H1 (cell line): Measurements from ENCODE around the gene DDI1. TPM values are rescaled to one million over a fixed set of nuclear protein-coding genes. Genes with fewer than 3 reads are reported as not detected.

Source experiments
- CHD1 ChIP-seq: IDR thresholded peaks from 2 replicates; pipeline ENCODE4 v1.6.1; 2012; ENCODE audit warnings: low read depth, low read length, improper control_type of control experiment
- JUN ChIP-seq: IDR thresholded peaks from 2 replicates; pipeline ENCODE4 v1.6.1; 2011; ENCODE audit warnings: low read depth, mild to moderate bottlenecking, improper control_type of control experiment, low read length
- RXRA ChIP-seq: IDR thresholded peaks from 2 replicates; pipeline ENCODE4 v1.6.1; 2011; ENCODE audit warnings: low read depth, mild to moderate bottlenecking, low read length, moderate library complexity; ENCODE audit not compliant: insufficient read depth
- SRF ChIP-seq: IDR thresholded peaks from 2 replicates; pipeline ENCODE4 v1.6.1; 2011; ENCODE audit warnings: mild to moderate bottlenecking, low read depth, low read length, moderate library complexity
- polyA plus RNA-seq, 7 experiments: library from polyadenylated mRNA; depleted of rRNA in 3 of 7; stranded (reverse) in 5 of 7; unstranded in 2 of 7; fragments of >200 nt in 5 of 7; fragments of 200-250 nt in 2 of 7; gene quantifications; 1 replicate in 5 of 7; 2 replicates in 1 of 7; 4 replicates in 1 of 7; pipeline versions ENCODE4 v1.2.1 to v1.2.3, GENCODE V29; 2011 to 2013; ENCODE audit warnings: missing spikeins in 2 of 7, mixed read lengths in 2 of 7
- total RNA-seq: library from RNA; stranded (reverse); fragmentation: NEBNext Ultra II Directional; extraction: Animal tissue kit (Norgen Biotek cat#: 25700); gene quantifications from 2 replicates; pipeline ENCODE4 v1.2.1, GENCODE V29; 2021
- TF ChIP-seq, protein P1 (sequence below): fragments of 300-600 bp; sonication (generic); IDR thresholded peaks from 2 replicates; pipeline ENCODE4 v1.7.1; 2012; ENCODE audit warnings: low read length, moderate library complexity, mild to moderate bottlenecking, inconsistent platforms; ENCODE audit not compliant: insufficient replicate concordance

The DDI1 gene
- total and polyA plus RNA-seq, 2 of the 8 experiments (the other 6 are each of a cell fraction or from before 2014, with no cell fraction given) = not detected

DNA sequence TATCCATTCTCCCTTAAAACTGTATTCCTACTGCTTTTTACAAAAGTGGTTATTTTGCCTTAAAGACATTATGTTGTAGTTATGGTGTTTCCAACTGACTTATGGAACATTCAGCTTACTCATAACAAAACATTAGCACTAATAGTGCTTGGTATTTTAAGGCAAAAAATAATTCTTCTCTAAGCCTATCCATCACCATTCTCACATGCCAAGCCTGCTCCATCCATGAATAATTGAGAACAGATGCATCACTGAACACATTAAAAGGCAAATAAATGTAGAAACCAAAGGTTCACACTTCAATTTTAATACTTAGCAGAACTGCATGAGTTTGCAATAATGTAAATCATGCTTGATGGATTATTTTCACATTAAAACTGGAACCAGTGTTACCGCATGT lies 42.3 kb upstream of the DDI1 start (continued):
- TF ChIP-seq, protein P1, sequence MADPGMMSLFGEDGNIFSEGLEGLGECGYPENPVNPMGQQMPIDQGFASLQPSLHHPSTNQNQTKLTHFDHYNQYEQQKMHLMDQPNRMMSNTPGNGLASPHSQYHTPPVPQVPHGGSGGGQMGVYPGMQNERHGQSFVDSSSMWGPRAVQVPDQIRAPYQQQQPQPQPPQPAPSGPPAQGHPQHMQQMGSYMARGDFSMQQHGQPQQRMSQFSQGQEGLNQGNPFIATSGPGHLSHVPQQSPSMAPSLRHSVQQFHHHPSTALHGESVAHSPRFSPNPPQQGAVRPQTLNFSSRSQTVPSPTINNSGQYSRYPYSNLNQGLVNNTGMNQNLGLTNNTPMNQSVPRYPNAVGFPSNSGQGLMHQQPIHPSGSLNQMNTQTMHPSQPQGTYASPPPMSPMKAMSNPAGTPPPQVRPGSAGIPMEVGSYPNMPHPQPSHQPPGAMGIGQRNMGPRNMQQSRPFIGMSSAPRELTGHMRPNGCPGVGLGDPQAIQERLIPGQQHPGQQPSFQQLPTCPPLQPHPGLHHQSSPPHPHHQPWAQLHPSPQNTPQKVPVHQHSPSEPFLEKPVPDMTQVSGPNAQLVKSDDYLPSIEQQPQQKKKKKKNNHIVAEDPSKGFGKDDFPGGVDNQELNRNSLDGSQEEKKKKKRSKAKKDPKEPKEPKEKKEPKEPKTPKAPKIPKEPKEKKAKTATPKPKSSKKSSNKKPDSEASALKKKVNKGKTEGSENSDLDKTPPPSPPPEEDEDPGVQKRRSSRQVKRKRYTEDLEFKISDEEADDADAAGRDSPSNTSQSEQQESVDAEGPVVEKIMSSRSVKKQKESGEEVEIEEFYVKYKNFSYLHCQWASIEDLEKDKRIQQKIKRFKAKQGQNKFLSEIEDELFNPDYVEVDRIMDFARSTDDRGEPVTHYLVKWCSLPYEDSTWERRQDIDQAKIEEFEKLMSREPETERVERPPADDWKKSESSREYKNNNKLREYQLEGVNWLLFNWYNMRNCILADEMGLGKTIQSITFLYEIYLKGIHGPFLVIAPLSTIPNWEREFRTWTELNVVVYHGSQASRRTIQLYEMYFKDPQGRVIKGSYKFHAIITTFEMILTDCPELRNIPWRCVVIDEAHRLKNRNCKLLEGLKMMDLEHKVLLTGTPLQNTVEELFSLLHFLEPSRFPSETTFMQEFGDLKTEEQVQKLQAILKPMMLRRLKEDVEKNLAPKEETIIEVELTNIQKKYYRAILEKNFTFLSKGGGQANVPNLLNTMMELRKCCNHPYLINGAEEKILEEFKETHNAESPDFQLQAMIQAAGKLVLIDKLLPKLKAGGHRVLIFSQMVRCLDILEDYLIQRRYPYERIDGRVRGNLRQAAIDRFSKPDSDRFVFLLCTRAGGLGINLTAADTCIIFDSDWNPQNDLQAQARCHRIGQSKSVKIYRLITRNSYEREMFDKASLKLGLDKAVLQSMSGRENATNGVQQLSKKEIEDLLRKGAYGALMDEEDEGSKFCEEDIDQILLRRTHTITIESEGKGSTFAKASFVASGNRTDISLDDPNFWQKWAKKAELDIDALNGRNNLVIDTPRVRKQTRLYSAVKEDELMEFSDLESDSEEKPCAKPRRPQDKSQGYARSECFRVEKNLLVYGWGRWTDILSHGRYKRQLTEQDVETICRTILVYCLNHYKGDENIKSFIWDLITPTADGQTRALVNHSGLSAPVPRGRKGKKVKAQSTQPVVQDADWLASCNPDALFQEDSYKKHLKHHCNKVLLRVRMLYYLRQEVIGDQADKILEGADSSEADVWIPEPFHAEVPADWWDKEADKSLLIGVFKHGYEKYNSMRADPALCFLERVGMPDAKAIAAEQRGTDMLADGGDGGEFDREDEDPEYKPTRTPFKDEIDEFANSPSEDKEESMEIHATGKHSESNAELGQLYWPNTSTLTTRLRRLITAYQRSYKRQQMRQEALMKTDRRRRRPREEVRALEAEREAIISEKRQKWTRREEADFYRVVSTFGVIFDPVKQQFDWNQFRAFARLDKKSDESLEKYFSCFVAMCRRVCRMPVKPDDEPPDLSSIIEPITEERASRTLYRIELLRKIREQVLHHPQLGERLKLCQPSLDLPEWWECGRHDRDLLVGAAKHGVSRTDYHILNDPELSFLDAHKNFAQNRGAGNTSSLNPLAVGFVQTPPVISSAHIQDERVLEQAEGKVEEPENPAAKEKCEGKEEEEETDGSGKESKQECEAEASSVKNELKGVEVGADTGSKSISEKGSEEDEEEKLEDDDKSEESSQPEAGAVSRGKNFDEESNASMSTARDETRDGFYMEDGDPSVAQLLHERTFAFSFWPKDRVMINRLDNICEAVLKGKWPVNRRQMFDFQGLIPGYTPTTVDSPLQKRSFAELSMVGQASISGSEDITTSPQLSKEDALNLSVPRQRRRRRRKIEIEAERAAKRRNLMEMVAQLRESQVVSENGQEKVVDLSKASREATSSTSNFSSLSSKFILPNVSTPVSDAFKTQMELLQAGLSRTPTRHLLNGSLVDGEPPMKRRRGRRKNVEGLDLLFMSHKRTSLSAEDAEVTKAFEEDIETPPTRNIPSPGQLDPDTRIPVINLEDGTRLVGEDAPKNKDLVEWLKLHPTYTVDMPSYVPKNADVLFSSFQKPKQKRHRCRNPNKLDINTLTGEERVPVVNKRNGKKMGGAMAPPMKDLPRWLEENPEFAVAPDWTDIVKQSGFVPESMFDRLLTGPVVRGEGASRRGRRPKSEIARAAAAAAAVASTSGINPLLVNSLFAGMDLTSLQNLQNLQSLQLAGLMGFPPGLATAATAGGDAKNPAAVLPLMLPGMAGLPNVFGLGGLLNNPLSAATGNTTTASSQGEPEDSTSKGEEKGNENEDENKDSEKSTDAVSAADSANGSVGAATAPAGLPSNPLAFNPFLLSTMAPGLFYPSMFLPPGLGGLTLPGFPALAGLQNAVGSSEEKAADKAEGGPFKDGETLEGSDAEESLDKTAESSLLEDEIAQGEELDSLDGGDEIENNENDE = no peak
- TF ChIP-seq CHD1 (no peak), JUN (no peak), SRF (no peak), RXRA (no peak)
